Mesenchymal stem cell (in vitro differentiated cells and primary cell): ENCODE data around the gene INSM1.
"Not testable (repeated sequence)": the region's sequence is repeated elsewhere in the genome, so short reads cannot be mapped to it uniquely, and the experiment has no call there.

Experiments used
- DNase-seq: peaks from one replicate; pipeline ENCODE4 v3.0.0-alpha.2; 2013
- H2AFZ ChIP-seq: one replicate; pipeline ENCODE4 v1.6.1; 2013; ENCODE audit warnings: low read depth, mild to moderate bottlenecking, control low read depth, inconsistent platforms, low read length, moderate library complexity
- H2AK5ac ChIP-seq: 2 replicates; pipeline ENCODE4 v1.6.1; 2013; ENCODE audit warnings: low read length, moderate library complexity, mild to moderate bottlenecking, inconsistent platforms; ENCODE audit not compliant: severe bottlenecking
- H2BK120ac ChIP-seq: one replicate; pipeline ENCODE4 v1.6.1; 2013; ENCODE audit warnings: low read depth, mild to moderate bottlenecking, inconsistent platforms, low read length, moderate library complexity
- H2BK12ac ChIP-seq, 2 experiments: one replicate each; pipeline ENCODE4 v1.6.1; 2013; ENCODE audit warnings: inconsistent platforms in 2 of 2, low read length in 2 of 2, mild to moderate bottlenecking in 2 of 2, moderate library complexity in 2 of 2, control low read depth in 1 of 2
- H2BK15ac ChIP-seq: one replicate; pipeline ENCODE4 v1.6.1; 2013; ENCODE audit warnings: mild to moderate bottlenecking, low read depth, inconsistent platforms; ENCODE audit not compliant: poor library complexity, severe bottlenecking
- H2BK5ac ChIP-seq: 2 replicates; pipeline ENCODE4 v1.6.1; 2013; ENCODE audit warnings: low read depth, mild to moderate bottlenecking, low read length, control low read depth, inconsistent platforms; ENCODE audit not compliant: poor library complexity, severe bottlenecking
- H3K14ac ChIP-seq, 2 experiments: one replicate each; pipeline ENCODE4 v1.6.1; 2013; ENCODE audit warnings: inconsistent platforms in 2 of 2, low read length in 2 of 2, control low read depth in 1 of 2, mild to moderate bottlenecking in 1 of 2, moderate library complexity in 1 of 2
- H3K18ac ChIP-seq, 2 experiments: one replicate each; pipeline ENCODE4 v1.6.1; 2013; ENCODE audit warnings: inconsistent platforms in 2 of 2, low read length in 2 of 2, control low read depth in 1 of 2, low read depth in 1 of 2, mild to moderate bottlenecking in 1 of 2
- H3K23ac ChIP-seq, 2 experiments: one replicate each; pipeline ENCODE4 v1.6.1; 2013; ENCODE audit warnings: inconsistent platforms in 2 of 2, low read length in 2 of 2, mild to moderate bottlenecking in 2 of 2, moderate library complexity in 2 of 2, control low read depth in 1 of 2
- H3K27ac ChIP-seq: 2 replicates; pipeline ENCODE4 v1.5.1; 2013; ENCODE audit warnings: mild to moderate bottlenecking, moderate library complexity, low read length, control low read depth, inconsistent platforms; ENCODE audit not compliant: poor library complexity, severe bottlenecking
- H3K27me3 ChIP-seq, 2 experiments: 2 replicates each; pipeline versions ENCODE4 v1.6.1 to v1.7.0; 2013; ENCODE audit warnings: low read length in 2 of 2, mild to moderate bottlenecking in 2 of 2, moderate library complexity in 2 of 2, control low read depth in 1 of 2, inconsistent platforms in 1 of 2; ENCODE audit not compliant: control insufficient read depth in 1 of 2, insufficient read depth in 1 of 2
- H3K36me3 ChIP-seq, 2 experiments: 2 replicates each; pipeline versions ENCODE4 v1.6.1 to v1.7.0; 2013; ENCODE audit warnings: low read length in 2 of 2, control low read depth in 1 of 2, inconsistent platforms in 1 of 2, low read depth in 1 of 2, mild to moderate bottlenecking in 1 of 2; ENCODE audit not compliant: insufficient read depth in 2 of 2, control insufficient read depth in 1 of 2
- H3K4ac ChIP-seq, 2 experiments: one replicate each; pipeline ENCODE4 v1.6.1; 2013; ENCODE audit warnings: inconsistent platforms in 2 of 2, low read length in 2 of 2, mild to moderate bottlenecking in 2 of 2, moderate library complexity in 2 of 2, control low read depth in 1 of 2, low read depth in 1 of 2
- H3K4me1 ChIP-seq: 2 replicates; pipeline ENCODE4 v1.6.1; 2013; ENCODE audit warnings: low read depth, low read length, control low read depth; ENCODE audit not compliant: control insufficient read depth, insufficient read depth
- H3K4me2 ChIP-seq: 2 replicates; pipeline ENCODE4 v1.6.1; 2013; ENCODE audit warnings: low read length, mild to moderate bottlenecking, inconsistent platforms; ENCODE audit not compliant: poor library complexity, severe bottlenecking
- H3K4me3 ChIP-seq, 2 experiments: 2 replicates each; pipeline versions ENCODE4 v1.5.1 to v1.7.0; 2013; ENCODE audit warnings: low read length in 2 of 2, mild to moderate bottlenecking in 2 of 2, control low read depth in 1 of 2, low read depth in 1 of 2; ENCODE audit not compliant: insufficient read depth in 1 of 2
- H3K79me1 ChIP-seq: replicated peaks from 2 replicates; pipeline ENCODE4 v1.6.1; 2013; ENCODE audit warnings: mild to moderate bottlenecking, control low read depth, low read length, inconsistent platforms; ENCODE audit not compliant: poor library complexity, severe bottlenecking
- H3K9ac ChIP-seq: 2 replicates; pipeline ENCODE4 v1.7.0; 2013; ENCODE audit warnings: mild to moderate bottlenecking, low read length, moderate library complexity
- H3K9me3 ChIP-seq: 2 replicates; pipeline ENCODE4 v1.7.0; 2013; ENCODE audit warnings: mild to moderate bottlenecking, low read length; ENCODE audit not compliant: control insufficient read depth
- H4K8ac ChIP-seq: one replicate; pipeline ENCODE4 v1.6.1; 2013; ENCODE audit warnings: inconsistent platforms, mild to moderate bottlenecking, low read length, moderate library complexity
- H4K91ac ChIP-seq: one replicate; pipeline ENCODE4 v1.6.1; 2013; ENCODE audit warnings: mild to moderate bottlenecking, low read length, inconsistent platforms
- WGBS: methylation state at CpG from one replicate; pipeline ENCODE4 v1.1.7; 2013; ENCODE audit warnings: mixed read lengths; 5-methylcytosine and 5-hydroxymethylcytosine counted together

Gene INSM1

DNA sequence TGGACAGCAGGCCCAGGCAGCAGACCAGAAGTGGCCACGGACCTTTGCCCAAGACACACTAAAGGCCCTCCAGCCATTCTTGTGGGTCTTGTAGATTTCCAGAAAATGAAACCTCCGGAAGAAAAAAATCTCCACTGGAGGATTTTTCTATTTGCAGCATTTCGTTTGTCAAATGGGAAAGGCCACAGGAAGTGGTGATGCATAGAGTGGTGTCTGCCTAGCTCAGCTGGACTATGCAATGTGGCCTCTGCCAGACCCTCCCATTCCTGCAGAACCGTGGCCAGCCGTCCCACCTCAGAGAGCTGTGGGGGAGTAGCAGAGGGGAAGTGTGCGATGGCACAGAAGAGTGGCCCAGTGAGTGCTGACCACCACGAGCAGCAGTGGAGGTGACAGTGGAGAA is 24.0 kb upstream of the INSM1 start:
- H3K9me3 ChIP-seq, result peaks cover 8% of the 10 kb centered on the region
- no peaks in the 10 kb centered on the region for H3K4me1 ChIP-seq
- no peak overlapping the region for H2BK12ac ChIP-seq
- H2AK5ac ChIP-seq, result no peak overlapping the region
- no peak for DNase-seq
- H3K14ac ChIP-seq, result no peak overlapping the region
- no peak overlapping the region for H4K91ac ChIP-seq
- H3K4me3 ChIP-seq, result no peak overlapping the region
- H3K9ac ChIP-seq, result no peak overlapping the region
- no peaks in the 10 kb centered on the region for H3K36me3 ChIP-seq
- H2BK15ac ChIP-seq, result no peak overlapping the region
- H3K79me1 ChIP-seq, result no peaks in the 10 kb centered on the region
- 60% methylated on average over 5 of the region's 7 CpGs for WGBS
- no peak overlapping the region for H4K8ac ChIP-seq
- no peak overlapping the region for H3K27ac ChIP-seq
- H3K23ac ChIP-seq, result no peak overlapping the region
- no peak overlapping the region for H3K4me2 ChIP-seq
- peaks cover 0 to 30% of the 10 kb centered on the region in 2 experiments for H3K27me3 ChIP-seq
- H2BK120ac ChIP-seq, result no peak overlapping the region
- no peak overlapping the region for H2BK5ac ChIP-seq
- H3K4ac ChIP-seq, result no peak overlapping the region
- H2AFZ ChIP-seq, result no peak overlapping the region
- no peak overlapping the region for H3K18ac ChIP-seq

- Histone ChIP-seq H3K79me1 (no peaks in the 10 kb centered on the region), H3K4me2 (no peak overlapping the region), H3K9ac (no peak overlapping the region), H3K4me3 (no peak overlapping the region), H2AFZ (no peak overlapping the region), H3K18ac (no peak overlapping the region), H3K9me3 (peaks cover 12% of the 10 kb centered on the region), H2BK12ac (no peak overlapping the region), H4K91ac (no peak overlapping the region), H2BK15ac (no peak overlapping the region), H3K27ac (no peak overlapping the region), H3K27me3 (peaks cover 0 to 30% of the 10 kb centered on the region in 2 experiments), H3K4ac (no peak overlapping the region), H3K23ac (no peak overlapping the region), H4K8ac (no peak overlapping the region), H2BK120ac (no peak overlapping the region), H3K14ac (no peak overlapping the region), H2BK5ac (no peak overlapping the region), H2AK5ac (no peak overlapping the region), H3K36me3 (no peaks in the 10 kb centered on the region), H3K4me1 (no peaks in the 10 kb centered on the region)
- no peak for DNase-seq
- 100% methylated on average over 1 of the region's 4 CpGs for whole genome bisulfite sequencing
Observed at GRCh38 chr20:20344476-20344875, 23.4 kb upstream of the INSM1 start.

DNA sequence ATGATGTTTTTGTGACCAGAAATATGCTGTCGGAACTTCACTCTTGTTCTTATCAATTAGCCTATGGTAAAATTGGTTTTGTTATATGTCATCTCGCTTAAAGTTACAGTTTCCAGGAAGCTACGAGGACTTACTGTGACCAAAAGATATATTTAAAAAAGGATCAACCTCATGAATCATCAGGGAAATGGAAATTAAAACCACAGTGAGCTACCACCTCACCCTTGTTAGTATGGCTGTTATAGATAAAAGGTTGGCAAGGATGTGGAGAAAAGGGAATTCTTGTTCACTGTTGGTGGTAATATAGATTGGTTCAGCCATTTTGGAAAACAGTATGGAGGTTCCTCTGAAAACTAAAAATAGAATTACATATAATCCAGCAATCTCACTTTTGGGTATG is 14.3 kb upstream of the INSM1 start:
- DNase-seq, result no peak
- Histone ChIP-seq H3K4ac (no peak overlapping the region), H3K36me3 (no peaks in the 10 kb centered on the region), H3K18ac (no peak overlapping the region), H2AFZ (no peak overlapping the region), H3K9me3 (peaks cover 10% of the 10 kb centered on the region), H3K79me1 (no peaks in the 10 kb centered on the region), H3K14ac (no peak overlapping the region), H3K23ac (no peak overlapping the region), H3K9ac (no peak overlapping the region), H2BK120ac (no peak overlapping the region), H3K27me3 (peaks cover 0 to 9% of the 10 kb centered on the region in 2 experiments), H2AK5ac (no peak overlapping the region), H4K91ac (no peak overlapping the region), H3K4me2 (no peak overlapping the region), H3K4me3 (no peak overlapping the region), H3K4me1 (no peaks in the 10 kb centered on the region), H2BK5ac (no peak overlapping the region), H4K8ac (no peak overlapping the region), H2BK15ac (no peak overlapping the region), H3K27ac (no peak overlapping the region), H2BK12ac (no peak overlapping the region)
- 100% methylated on average over 1 of the region's 3 CpGs for WGBS

GRCh38 chr20:20355503-20355902 is 12.4 kb upstream of the INSM1 start:
- not testable (repeated sequence) for H3K14ac ChIP-seq, H4K8ac ChIP-seq, H2AFZ ChIP-seq, H3K9me3 ChIP-seq, H2BK5ac ChIP-seq, DNase-seq, H2AK5ac ChIP-seq, H3K27ac ChIP-seq, H3K4me3 ChIP-seq, H3K4me2 ChIP-seq, H2BK15ac ChIP-seq, H3K9ac ChIP-seq, H2BK120ac ChIP-seq, H2BK12ac ChIP-seq, H3K4ac ChIP-seq, H3K23ac ChIP-seq, H3K36me3 ChIP-seq, H3K79me1 ChIP-seq, H3K18ac ChIP-seq, H3K4me1 ChIP-seq, H4K91ac ChIP-seq
- H3K27me3 ChIP-seq, result peaks cover under 1 to 13% of the 10 kb centered on the region in 2 experiments
